Caco-2 (cell line): ENCODE data around the gene TOMM6. TPM values are rescaled to one million over a fixed set of nuclear protein-coding genes. Genes with fewer than 3 reads are reported as not detected.

Experiments used
- BruUV-seq: library from RNA; stranded (reverse); fragments of 400-500 nt; replicated peaks from 2 replicates; lab custom pipeline; 2021; lab: Mats Ljungman, UMichigan
- CTCF ChIA-PET: fragments of 300-600 bp; sonication (Branson Sonifier 250); formaldehyde crosslinking; loops from one replicate; lab custom pipeline; 2022; ENCODE audit warnings: antibody characterized with exemption; lab: Charles Lee
- POLR2A ChIA-PET: fragments of 300-600 bp; sonication (Branson Sonifier 250); formaldehyde crosslinking; loops from one replicate; lab custom pipeline; 2022; ENCODE audit warnings: antibody characterized with exemption; lab: Charles Lee
- DNase-seq, 2 experiments: peaks; one replicate each; pipeline versions ENCODE4 v3.0.0 to v3.0.0-alpha.2; 2020 to 2022
- H3K27me3 ChIP-seq: replicated peaks from 2 replicates; pipeline ENCODE4 v1.6.0; 2011; ENCODE audit warnings: low read length; ENCODE audit not compliant: control insufficient read depth, insufficient read depth
- H3K36me3 ChIP-seq: 2 replicates; pipeline ENCODE4 v1.5.1; 2011; ENCODE audit warnings: low read length; ENCODE audit not compliant: control insufficient read depth, insufficient read depth
- H3K4me1 ChIP-seq: fragments of 250-450 bp; sonication (Bioruptor Pico); 2 replicates; pipeline ENCODE4 v1.5.1; 2020; ENCODE audit warnings: mild to moderate bottlenecking
- H3K4me3 ChIP-seq: 2 replicates; pipeline ENCODE4 v1.5.1; 2011; ENCODE audit warnings: low read depth, mild to moderate bottlenecking, control low read depth, low read length
- H3K9me3 ChIP-seq: fragments of 250-450 bp; sonication (Bioruptor Pico); 2 replicates; pipeline ENCODE4 v1.5.1; 2020; ENCODE audit warnings: mild to moderate bottlenecking, moderate library complexity
- H3K27ac Mint-ChIP-seq: one replicate; pipeline ENCODE4 v1.8.0; 2022; ENCODE audit warnings: mixed read lengths; ENCODE audit not compliant: unreplicated experiment
- H3K27me3 Mint-ChIP-seq: one replicate; pipeline ENCODE4 v1.8.0; 2022; ENCODE audit warnings: mixed read lengths; ENCODE audit not compliant: insufficient read depth, unreplicated experiment
- H3K36me3 Mint-ChIP-seq: one replicate; pipeline ENCODE4 v1.8.0; 2022; ENCODE audit warnings: mild to moderate bottlenecking, mixed read lengths; ENCODE audit not compliant: insufficient read depth, unreplicated experiment
- H3K4me1 Mint-ChIP-seq: one replicate; pipeline ENCODE4 v1.8.0; 2022; ENCODE audit warnings: low read depth, mixed read lengths; ENCODE audit not compliant: unreplicated experiment
- H3K4me3 Mint-ChIP-seq: one replicate; pipeline ENCODE4 v1.8.0; 2022; ENCODE audit warnings: mild to moderate bottlenecking, moderate library complexity, mixed read lengths; ENCODE audit not compliant: unreplicated experiment
- H3K9me3 Mint-ChIP-seq: one replicate; pipeline ENCODE4 v1.8.0; 2022; ENCODE audit warnings: mixed read lengths; ENCODE audit not compliant: unreplicated experiment
- intact Hi-C: fragments of 100-400 bp; cut with micrococcal nuclease; formaldehyde crosslinking; loops from one replicate; pipeline ENCODE4 v1.10.0; 2022; ENCODE audit not compliant: unreplicated experiment
- total RNA-seq: library from RNA; stranded (reverse); gene quantifications from 2 replicates; pipeline ENCODE4 v1.2.3, GENCODE V29; 2022
- TF ChIP-seq, protein P1 (sequence below), 2 experiments: fragments of 200-600 bp in 1 of 2; IDR thresholded peaks; 1 replicate in 1 of 2; 2 replicates in 1 of 2; pipeline versions ENCODE4 v1.5.1 to v1.8.0; 2011 to 2022; ENCODE audit warnings: antibody characterized with exemption in 1 of 2, control low read depth in 1 of 2, inconsistent platforms in 1 of 2, low read depth in 1 of 2, low read length in 1 of 2, mild to moderate bottlenecking in 1 of 2, moderate library complexity in 1 of 2; ENCODE audit not compliant: insufficient read depth in 1 of 2, severe bottlenecking in 1 of 2, unreplicated experiment in 1 of 2

Gene TOMM6
- total RNA-seq, 1 experiment from 2014 or later = 224 TPM

DNA sequence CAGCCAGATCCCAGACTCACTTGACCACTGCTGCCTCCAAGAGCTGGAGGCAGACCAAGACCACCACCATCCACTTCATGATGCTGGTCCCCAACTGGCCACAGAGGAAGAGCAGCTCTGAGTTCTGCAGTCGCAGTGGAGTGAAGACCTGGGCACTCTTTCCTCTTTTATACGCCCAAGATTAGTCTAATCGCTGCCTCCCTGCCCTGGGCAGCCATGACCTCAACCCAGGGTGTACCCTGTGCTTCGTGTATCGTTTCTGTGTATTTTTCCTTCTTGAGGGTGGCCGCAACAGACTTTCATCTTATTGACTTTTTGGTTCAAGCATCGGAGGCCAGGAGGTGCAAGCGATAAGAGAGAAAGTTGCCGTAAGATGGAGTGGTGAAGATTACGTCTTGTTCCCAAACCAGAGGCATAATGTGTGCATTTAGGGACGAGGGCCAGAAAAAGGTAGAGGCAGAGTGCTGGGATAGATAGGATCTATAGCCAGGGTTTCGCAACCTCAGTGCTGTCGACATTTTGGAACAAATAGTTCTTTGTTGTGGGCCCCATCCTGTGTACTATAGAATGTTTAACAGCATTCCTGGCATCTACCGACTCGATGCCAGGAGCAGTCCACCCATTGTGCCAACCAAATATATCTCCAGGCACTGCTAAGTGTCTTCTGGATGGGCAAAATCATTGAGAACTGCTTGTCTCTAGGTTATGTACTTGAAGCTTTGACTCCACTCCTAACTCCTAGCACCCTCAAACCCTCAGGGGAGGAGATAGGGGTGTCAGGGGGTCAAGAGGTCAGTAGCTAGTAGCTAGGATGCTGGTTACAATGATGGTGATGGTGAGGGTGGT is 40.0 kb upstream of the TOMM6 start, which contains the start of gene PGC:
Gene PGC (minus strand): TSS at position 142 of the 846 bp plus-strand sequence. CDS start 63 bp downstream, at position 79.
- Mint-ChIP-seq H3K9me3 (no peaks in the 10 kb centered on the region), H3K36me3 (peaks cover 6% of the 10 kb centered on the region), H3K27me3 (no peaks in the 10 kb centered on the region), H3K4me1 (peaks cover 20% of the 10 kb centered on the region), H3K4me3 (no peak within 1 kb of the TSS), H3K27ac (no peak within 1 kb of the TSS)
- TF ChIP-seq, protein P1, sequence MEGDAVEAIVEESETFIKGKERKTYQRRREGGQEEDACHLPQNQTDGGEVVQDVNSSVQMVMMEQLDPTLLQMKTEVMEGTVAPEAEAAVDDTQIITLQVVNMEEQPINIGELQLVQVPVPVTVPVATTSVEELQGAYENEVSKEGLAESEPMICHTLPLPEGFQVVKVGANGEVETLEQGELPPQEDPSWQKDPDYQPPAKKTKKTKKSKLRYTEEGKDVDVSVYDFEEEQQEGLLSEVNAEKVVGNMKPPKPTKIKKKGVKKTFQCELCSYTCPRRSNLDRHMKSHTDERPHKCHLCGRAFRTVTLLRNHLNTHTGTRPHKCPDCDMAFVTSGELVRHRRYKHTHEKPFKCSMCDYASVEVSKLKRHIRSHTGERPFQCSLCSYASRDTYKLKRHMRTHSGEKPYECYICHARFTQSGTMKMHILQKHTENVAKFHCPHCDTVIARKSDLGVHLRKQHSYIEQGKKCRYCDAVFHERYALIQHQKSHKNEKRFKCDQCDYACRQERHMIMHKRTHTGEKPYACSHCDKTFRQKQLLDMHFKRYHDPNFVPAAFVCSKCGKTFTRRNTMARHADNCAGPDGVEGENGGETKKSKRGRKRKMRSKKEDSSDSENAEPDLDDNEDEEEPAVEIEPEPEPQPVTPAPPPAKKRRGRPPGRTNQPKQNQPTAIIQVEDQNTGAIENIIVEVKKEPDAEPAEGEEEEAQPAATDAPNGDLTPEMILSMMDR (IDR thresholded peaks at IDR 0.05; ENCODE audit: insufficient read depth in 1 of 2, low read depth in 1 of 2, low read length in 1 of 2, severe bottlenecking in 1 of 2, unreplicated experiment in 1 of 2) = no peak
- Histone ChIP-seq H3K9me3 (no peaks in the 10 kb centered on the region), H3K27me3 (no peaks in the 10 kb centered on the region), H3K36me3 (no peaks in the 10 kb centered on the region), H3K4me3 (no peak within 1 kb of the TSS), H3K4me1 (peaks cover 25% of the 10 kb centered on the region)
- POLR2A ChIA-PET = interaction anchor here (0.6 kb wide), 1 partner anchor 288 kb away, joined by 4 read pairs; no protein-coding TSS in a partner anchor
- CTCF ChIA-PET = interaction anchor here (0.6 kb wide), 1 partner anchor 28 kb away, joined by 6 read pairs; no protein-coding TSS in a partner anchor
- intact Hi-C loops = no loop called here
- no TSS peak for BruUV-seq
- no peak for DNase-seq

DNA sequence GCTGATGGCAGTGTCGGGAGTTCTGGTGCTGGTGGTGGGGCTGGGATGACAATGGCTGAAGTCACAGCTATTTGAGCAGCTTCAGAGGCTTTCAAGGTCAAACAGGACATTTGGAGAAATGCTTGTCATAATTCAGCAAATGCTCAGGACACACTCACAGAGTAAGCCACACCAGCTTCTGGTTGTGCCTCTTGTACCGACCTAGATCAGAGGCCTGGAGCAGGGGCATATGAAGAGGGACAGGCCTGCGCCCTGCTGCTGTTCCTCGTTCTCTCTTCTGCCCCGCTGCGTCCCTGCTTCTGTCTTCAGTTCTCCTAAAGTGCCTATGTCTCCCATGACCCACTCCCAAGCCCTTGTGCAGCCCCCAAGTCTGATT is 39.4 kb upstream of the TOMM6 start:
- peaks cover 19% of the 10 kb centered on the region for H3K4me1 ChIP-seq
- no peaks in the 10 kb centered on the region for H3K9me3 ChIP-seq
- Mint-ChIP-seq H3K27ac (no peak overlapping the region), H3K9me3 (no peaks in the 10 kb centered on the region), H3K36me3 (no peaks in the 10 kb centered on the region), H3K4me1 (peaks cover 15% of the 10 kb centered on the region), H3K4me3 (no peak overlapping the region), H3K27me3 (no peaks in the 10 kb centered on the region)
- no peaks in the 10 kb centered on the region for H3K27me3 ChIP-seq
- BruUV-seq = no TSS peak
- ChIA-PET POLR2A (interaction anchor here (0.6 kb wide), 1 partner anchor 287 kb away, joined by 4 read pairs; no protein-coding TSS in a partner anchor), CTCF (interaction anchor here (0.6 kb wide), 1 partner anchor 27 kb away, joined by 6 read pairs; no protein-coding TSS in a partner anchor)
- no peak for DNase-seq
- no peaks in the 10 kb centered on the region for H3K36me3 ChIP-seq
- no peak overlapping the region for H3K4me3 ChIP-seq
- TF ChIP-seq, protein P1 (IDR thresholded peaks at IDR 0.05; ENCODE audit: insufficient read depth in 1 of 2, low read depth in 1 of 2, low read length in 1 of 2, severe bottlenecking in 1 of 2, unreplicated experiment in 1 of 2) = no peak
- intact Hi-C loops = no loop called here

DNA sequence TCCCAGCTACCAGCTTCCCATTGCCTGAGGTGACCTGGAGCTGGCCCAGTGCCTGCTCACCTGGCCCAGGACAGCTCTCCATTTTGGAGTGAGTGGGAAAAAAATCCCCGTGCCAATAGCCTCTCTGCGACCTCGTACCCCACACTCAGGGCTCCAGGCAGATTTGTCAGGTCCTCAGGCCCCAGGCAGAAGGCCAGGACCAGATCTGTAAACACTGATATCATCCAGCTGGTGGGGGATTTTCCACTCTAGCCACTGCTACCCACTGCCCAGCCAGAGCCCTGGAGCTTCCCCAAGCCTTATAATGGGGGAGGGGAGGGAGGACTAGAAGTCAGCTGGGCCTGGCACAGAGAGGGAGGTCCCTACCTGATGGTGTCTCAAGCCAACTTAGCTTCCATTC is 39.0 kb upstream of the TOMM6 start:
- H3K4me3 Mint-ChIP-seq = no peak overlapping the region
- BruUV-seq = no TSS peak
- Histone ChIP-seq H3K36me3 (no peaks in the 10 kb centered on the region), H3K9me3 (no peaks in the 10 kb centered on the region), H3K27me3 (no peaks in the 10 kb centered on the region), H3K4me1 (peaks cover 15% of the 10 kb centered on the region), H3K4me3 (no peak overlapping the region)
- no peaks in the 10 kb centered on the region for H3K9me3 Mint-ChIP-seq
- POLR2A ChIA-PET = interaction anchor here (0.6 kb wide), 1 partner anchor 287 kb away, joined by 4 read pairs; no protein-coding TSS in a partner anchor
- CTCF ChIA-PET = no interaction called here
- TF ChIP-seq, protein P1 (IDR thresholded peaks at IDR 0.05; ENCODE audit: insufficient read depth in 1 of 2, low read depth in 1 of 2, low read length in 1 of 2, severe bottlenecking in 1 of 2, unreplicated experiment in 1 of 2) = no peak
- no peak overlapping the region for H3K27ac Mint-ChIP-seq
- no peaks in the 10 kb centered on the region for H3K27me3 Mint-ChIP-seq
- peaks cover 18% of the 10 kb centered on the region for H3K4me1 Mint-ChIP-seq
- intact Hi-C loops = no loop called here
- no peaks in the 10 kb centered on the region for H3K36me3 Mint-ChIP-seq
- no peak for DNase-seq
